Large intestine (tissue), 12 donors: ENCODE measurements around the gene C10orf53. TPM values are rescaled to one million over a fixed set of nuclear protein-coding genes. Genes with fewer than 3 reads are reported as not detected.

ENCODE experiments used
- DNase-seq, 2 donors: peaks; one replicate each; pipeline versions ENCODE4 v3.0.0 to v3.0.0-alpha.2; 2013
- H3K27ac ChIP-seq: one replicate; pipeline ENCODE4 v1.5.1; 2013; ENCODE audit warnings: low read length
- H3K27me3 ChIP-seq: 2 replicates; pipeline ENCODE4 v1.6.1; 2013; ENCODE audit warnings: low read length; ENCODE audit not compliant: control insufficient read depth, insufficient read depth
- H3K36me3 ChIP-seq: 2 replicates; pipeline ENCODE4 v1.6.1; 2013; ENCODE audit warnings: low read length; ENCODE audit not compliant: control insufficient read depth, insufficient read depth
- H3K4me1 ChIP-seq: one replicate; pipeline ENCODE4 v1.6.1; 2013; ENCODE audit warnings: low read length; ENCODE audit not compliant: control insufficient read depth, insufficient read depth
- H3K4me3 ChIP-seq: one replicate; pipeline ENCODE4 v1.5.1; 2013; ENCODE audit warnings: low read length
- H3K9me3 ChIP-seq: one replicate; pipeline ENCODE4 v1.6.1; 2013; ENCODE audit warnings: mild to moderate bottlenecking, low read depth, low read length, moderate library complexity; ENCODE audit not compliant: control insufficient read depth
- WGBS: methylation state at CpG from one replicate; pipeline ENCODE4 v1.1.5; 2013; ENCODE audit warnings: low lambda C conversion rate; ENCODE audit not compliant: insufficient coverage; 5-methylcytosine and 5-hydroxymethylcytosine counted together
- long read RNA-seq, 11 donors: transcript quantifications; one replicate each; lab custom pipeline, GENCODE V29; 2026
- polyA plus RNA-seq: library from polyadenylated mRNA; unstranded; fragments of 120-200 nt; gene quantifications from one replicate; pipeline ENCODE4 v1.2.1, GENCODE V29; 2013

C10orf53 gene, protein sequence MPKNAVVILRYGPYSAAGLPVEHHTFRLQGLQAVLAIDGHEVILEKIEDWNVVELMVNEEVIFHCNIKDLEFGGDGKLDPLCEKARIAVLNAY
- 0.03 TPM for polyA plus RNA-seq
- long read RNA-seq, donor 1 = 0 reads
- long read RNA-seq, donor 2 = 0 reads
- long read RNA-seq, donor 3 = 0 reads
- long read RNA-seq, donor 4 = 0 reads
- long read RNA-seq, donor 5 = 0 reads
- long read RNA-seq, donor 6 = 0 reads
- long read RNA-seq, donor 7 = 0 reads
- long read RNA-seq, donor 8 = 0 reads
- long read RNA-seq, donor 9 = 0 reads
- long read RNA-seq, donor 10 = 0 reads
- long read RNA-seq, donor 11 = 0 reads

DNA sequence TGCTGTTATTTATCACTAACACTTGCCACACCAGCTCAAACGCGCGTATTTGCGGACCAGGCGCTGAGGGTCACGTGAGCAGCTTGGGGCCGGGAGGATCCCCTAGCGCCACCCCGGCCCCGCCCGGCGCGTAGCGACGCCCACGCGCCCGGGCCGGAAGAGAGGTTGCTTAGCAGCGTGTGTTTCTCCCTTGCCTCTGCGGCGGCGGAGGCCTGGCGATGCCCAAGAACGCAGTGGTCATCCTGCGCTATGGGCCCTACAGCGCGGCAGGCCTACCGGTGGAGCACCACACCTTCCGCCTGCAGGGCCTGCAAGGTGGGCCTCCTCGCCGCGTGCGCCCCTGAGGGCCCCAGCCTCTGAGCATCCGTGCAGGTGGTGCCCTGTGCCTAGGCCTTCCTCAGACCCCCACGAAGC lies at the start of gene C10orf53:
C10orf53 (plus strand) TSS at position 172 of the 414 bp plus-strand sequence; CDS start at position 219, 47 bp downstream.
- peak; percentile 79 to 90 for DNase-seq
- Histone ChIP-seq H3K4me3 (peak within 1 kb of the TSS; percentile 23), H3K27ac (no peak within 1 kb of the TSS), H3K9me3 (peaks cover 3% of the 10 kb centered on the region), H3K4me1 (peaks cover 6% of the 10 kb centered on the region), H3K27me3 (peaks cover 27% of the 10 kb centered on the region), H3K36me3 (no peaks in the 10 kb centered on the region)
- WGBS = no CpG with 5 or more reads among the region's 36 CpGs

DNA sequence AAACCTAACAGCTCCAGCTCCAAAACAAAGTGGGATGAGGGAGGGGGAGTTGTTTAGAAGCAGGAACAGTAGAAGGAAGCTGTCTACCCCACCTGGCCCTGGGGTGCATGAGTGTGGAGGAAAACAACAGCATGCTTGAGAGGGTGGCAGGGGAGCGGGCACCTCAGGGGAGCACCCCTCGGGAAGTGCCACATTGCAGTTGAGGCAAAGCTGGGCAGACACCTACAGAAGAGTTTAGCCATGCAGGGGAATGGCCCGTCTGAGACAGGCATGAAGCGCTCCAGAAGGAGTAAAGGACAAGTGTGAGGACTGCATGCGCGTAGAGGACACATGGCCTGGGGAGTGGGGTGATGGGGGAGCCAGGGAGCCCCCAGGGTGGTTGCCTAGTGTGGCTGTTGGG lies 47.5 kb upstream of the C10orf53 start:
- Histone ChIP-seq H3K9me3 (no peaks in the 10 kb centered on the region), H3K4me3 (no peak overlapping the region), H3K36me3 (no peaks in the 10 kb centered on the region), H3K27me3 (peaks cover 11% of the 10 kb centered on the region), H3K4me1 (peaks cover 2% of the 10 kb centered on the region), H3K27ac (no peak overlapping the region)
- WGBS = no CpG with 5 or more reads among the region's 6 CpGs
- DNase-seq = no peak

DNA sequence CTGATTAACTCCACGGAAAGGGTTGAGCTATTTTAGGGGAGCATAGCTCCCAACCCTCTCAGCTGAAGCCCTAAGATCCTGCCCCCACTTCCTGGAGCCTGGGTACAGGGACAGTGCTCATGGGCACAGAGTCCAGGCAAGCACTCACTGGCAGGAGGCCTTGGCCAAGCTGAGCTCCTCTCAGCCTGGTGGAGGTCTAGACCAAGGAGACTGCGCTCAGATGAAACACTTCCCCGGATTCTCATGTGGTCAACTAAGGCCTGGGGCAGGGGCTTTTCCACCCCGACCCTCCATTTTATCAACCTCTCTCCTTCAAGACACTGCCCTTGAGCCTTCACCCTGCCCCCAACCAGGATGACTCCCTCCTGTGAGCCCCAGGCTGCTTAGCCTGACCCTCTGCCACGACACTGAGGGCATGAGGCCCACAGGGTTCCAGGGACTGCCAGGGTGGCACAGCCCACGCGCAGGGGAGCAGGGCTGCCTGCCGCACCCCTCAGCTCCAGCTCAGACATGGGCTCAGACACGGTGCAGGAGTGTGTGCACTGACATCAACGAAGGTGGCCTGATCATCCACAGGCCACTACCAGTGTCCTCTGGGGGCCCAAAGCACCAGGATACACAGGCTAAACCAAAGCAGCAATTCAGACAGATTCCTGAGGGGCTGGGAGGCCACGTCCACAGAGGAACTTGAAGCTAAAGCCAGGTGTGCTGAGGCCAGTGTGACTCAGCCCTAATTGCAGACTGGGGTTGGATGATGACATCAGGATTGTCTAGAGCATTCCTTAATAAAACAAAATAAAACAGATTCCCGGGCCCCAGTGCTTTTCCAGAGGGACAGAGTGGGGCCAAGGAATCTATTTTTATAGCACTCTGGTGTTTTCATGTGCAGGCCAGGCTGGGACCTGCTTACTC lies 46.8 kb upstream of the C10orf53 start:
- Histone ChIP-seq H3K36me3 (no peaks in the 10 kb centered on the region), H3K27ac (no peak overlapping the region), H3K4me1 (peaks cover 2% of the 10 kb centered on the region), H3K9me3 (no peaks in the 10 kb centered on the region), H3K4me3 (no peak overlapping the region), H3K27me3 (peaks cover 14% of the 10 kb centered on the region)
- DNase-seq = no peak
- no CpG with 5 or more reads among the region's 12 CpGs for WGBS

DNA sequence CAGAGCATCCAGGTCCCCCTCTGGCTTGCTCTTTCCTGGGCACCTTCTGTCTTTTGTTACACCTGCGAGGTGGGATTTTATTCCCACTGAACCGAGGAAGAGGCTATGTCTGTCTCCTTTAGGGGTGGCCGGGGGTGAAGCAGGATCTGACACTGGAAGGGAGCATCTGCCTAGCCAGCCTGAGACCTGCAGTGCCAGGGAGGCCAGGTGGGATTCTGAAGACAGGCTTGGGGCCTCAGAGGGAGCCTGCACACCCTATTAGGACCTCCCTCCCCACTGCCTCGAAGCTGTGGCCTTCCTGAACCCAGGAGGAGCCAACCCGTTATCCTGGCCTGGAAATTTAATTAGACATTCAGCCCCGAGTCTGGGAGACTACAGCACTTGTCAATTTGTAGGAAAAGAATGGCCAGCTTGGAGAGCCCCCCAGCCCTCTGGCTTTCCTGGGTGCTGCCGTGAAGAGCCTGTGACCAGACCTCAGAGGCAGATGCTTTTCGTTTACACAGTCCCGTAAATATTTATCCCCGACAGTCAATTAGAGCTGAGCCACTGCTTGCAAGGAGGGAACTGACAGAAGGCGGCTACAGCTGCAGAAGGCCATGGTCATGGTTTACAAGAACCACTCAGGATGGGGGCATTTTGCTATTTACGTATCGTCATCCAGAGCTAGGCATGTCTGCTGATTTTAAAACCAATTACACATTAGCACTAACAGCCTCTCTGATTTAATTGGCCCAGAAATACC lies 46.0 kb upstream of the C10orf53 start:
- Histone ChIP-seq H3K27me3 (peaks cover 14% of the 10 kb centered on the region), H3K4me1 (peaks cover 2% of the 10 kb centered on the region), H3K9me3 (no peaks in the 10 kb centered on the region), H3K4me3 (no peak overlapping the region), H3K36me3 (no peaks in the 10 kb centered on the region), H3K27ac (no peak overlapping the region)
- no CpG with 5 or more reads among the region's 13 CpGs for WGBS
- peak in 1 of 2 donors; percentile 59 for DNase-seq

DNA sequence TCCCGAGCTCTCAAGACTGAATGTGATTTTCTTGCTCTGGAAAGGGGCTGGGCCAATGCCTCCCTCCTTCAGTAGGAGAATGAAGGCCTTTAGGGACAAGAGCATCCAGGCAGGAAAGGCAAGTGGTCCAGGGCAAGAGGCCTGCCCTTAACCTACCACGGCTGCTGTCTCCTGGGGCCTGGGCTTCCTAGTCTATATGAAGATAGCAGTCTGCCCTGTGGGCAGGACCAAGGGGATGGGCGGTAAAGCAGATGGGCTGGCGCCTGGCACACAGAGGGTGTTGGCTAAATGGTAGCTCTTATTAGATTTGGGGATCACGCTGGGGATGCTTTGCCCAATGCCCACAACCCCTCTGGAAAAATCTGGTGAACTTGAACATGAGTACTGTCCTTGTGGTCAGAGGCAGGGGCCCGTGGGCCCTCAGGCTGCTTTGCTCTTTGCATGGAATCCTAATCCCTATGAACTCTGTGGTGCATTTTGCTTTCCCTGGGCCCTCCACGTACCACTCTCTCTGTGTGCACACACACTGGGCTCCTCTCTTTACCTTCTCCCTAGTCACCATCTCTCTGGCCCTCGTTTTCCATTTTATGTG lies 45.3 kb upstream of the C10orf53 start:
- H3K4me1 ChIP-seq = peaks cover 2% of the 10 kb centered on the region

DNA sequence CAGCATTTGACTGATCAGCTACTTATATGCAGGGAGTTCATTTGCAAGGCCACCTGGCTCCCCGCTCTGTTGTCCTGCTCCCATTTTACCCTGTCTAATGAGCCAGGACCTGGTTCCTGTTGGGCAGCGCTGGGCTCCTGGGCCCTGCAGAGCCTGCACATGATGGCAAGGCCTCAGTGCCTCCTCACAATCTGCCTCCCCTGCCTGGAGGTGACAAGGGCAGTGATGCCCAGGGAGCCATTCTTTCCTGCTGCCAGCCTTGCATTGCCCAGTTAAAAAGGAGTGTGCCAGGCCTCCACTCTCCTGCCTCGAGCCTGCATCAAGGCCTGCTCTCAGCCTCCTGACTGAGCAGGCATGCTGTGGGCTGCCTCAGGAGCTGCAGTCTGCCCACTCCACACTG lies 37.1 kb upstream of the C10orf53 start:
- DNase-seq = no peak
- WGBS = no CpG with 5 or more reads among the region's 3 CpGs
- no peak overlapping the region for H3K4me3 ChIP-seq
- no peak overlapping the region for H3K27ac ChIP-seq
- H3K9me3 ChIP-seq = no peaks in the 10 kb centered on the region
- H3K36me3 ChIP-seq = no peaks in the 10 kb centered on the region
- H3K4me1 ChIP-seq = no peaks in the 10 kb centered on the region
- H3K27me3 ChIP-seq = peaks cover 15% of the 10 kb centered on the region

More for the DNA sequence above, 45.3 kb upstream of the C10orf53 start:
- Histone ChIP-seq H3K27me3 (peaks cover 14% of the 10 kb centered on the region), H3K9me3 (no peaks in the 10 kb centered on the region), H3K4me3 (no peak overlapping the region), H3K36me3 (no peaks in the 10 kb centered on the region), H3K27ac (no peak overlapping the region)
- no peak for DNase-seq
- no CpG with 5 or more reads among the region's 8 CpGs for WGBS

DNA sequence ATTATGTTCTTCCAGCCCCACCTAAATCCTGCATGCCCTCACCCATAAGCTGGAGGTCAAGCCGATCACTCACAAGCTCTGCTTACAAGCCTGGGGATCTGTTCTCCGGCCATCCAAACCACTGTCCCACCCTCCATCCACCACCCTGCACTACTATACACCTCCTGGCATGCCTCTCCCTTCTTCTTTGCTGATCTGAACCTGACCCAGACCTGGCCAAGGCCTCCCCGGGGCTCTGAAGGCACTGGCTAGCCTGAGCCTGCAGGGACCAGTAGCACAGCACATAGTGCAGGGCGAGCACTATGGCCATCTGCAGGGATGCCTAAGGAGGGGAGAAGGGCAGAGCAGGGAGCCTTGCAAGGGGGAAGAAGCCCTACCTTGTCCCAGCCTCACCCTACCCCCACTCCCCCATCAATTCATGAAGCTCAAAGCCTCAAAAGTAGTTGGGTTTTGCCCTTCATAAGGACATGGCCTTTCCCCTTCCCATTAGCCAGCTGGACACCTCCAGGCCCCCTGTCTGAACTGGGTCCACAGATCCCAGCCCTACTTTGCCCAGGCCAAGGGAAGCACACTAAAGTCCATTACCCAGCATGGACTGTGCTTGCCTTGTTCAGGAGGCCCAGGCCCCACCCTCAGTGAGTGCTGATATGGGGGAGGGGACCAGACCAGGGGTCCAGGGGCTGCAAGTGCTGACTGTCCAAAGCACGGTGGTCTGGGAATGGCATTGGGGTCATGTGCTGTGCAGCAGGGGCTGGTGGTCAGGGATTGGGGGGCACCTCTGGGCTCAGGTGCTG lies 36.0 kb upstream of the C10orf53 start:
- DNase-seq = no peak
- peaks cover 13% of the 10 kb centered on the region for H3K27me3 ChIP-seq
- H3K9me3 ChIP-seq = no peaks in the 10 kb centered on the region
- H3K4me1 ChIP-seq = no peaks in the 10 kb centered on the region
- H3K36me3 ChIP-seq = no peaks in the 10 kb centered on the region
- no CpG with 5 or more reads among the region's 5 CpGs for WGBS
- H3K27ac ChIP-seq = no peak overlapping the region
- no peak overlapping the region for H3K4me3 ChIP-seq

DNA sequence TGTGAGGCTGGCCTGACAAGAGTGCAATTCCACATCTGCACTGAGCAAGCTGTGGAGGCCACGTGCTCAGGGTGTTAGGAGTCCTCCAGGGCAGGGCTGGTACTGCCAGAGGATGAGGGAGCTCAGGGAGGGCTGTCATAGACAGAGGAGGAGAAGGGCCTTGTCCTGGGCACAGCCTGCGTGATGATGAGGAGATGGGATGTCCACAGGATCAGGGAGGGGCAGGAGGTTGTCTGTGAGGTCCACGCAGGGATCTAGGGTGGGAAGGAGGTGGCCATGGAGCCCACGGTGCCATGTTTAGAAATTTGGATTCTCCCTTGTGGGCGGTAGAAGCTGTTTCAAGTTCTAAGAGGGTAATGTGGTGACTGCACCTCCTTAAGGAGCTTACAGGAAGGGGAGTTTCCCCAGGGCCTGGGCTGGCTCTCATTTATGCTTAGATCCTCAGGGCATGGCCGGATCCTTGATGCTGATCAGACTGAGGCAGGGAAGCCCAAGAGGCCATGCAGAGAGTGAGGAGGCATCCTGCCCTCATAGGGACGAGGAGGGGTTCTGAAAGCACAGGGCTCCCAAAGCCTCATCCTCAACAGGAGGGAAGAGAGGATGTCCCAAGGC lies 35.3 kb upstream of the C10orf53 start:
- no peaks in the 10 kb centered on the region for H3K4me1 ChIP-seq
- no peak for DNase-seq
- no peaks in the 10 kb centered on the region for H3K9me3 ChIP-seq
- H3K27ac ChIP-seq = no peak overlapping the region
- H3K27me3 ChIP-seq = peaks cover 13% of the 10 kb centered on the region
- no peak overlapping the region for H3K4me3 ChIP-seq
- no peaks in the 10 kb centered on the region for H3K36me3 ChIP-seq
- 100% methylated on average over 1 of the region's 7 CpGs for whole genome bisulfite sequencing

DNA sequence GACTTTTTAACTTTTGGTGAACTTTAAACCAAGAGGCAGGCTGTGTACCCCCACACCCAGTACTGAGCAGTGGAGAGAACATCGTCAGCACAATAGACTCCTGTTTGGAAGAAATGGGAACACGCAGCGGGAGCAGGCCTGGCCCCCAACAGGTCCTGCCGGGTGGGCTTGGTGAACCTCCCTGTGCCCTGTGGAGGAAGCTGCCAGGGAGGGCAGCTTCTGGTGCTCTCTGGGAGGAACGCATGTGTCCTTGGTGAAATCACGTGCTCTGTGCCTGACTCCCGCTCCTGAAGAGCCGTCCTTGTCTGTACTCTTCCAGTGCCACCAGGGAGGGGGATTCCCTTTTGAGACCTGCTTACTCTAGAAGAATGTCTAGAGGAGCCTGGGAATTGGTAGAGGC lies 34.0 kb upstream of the C10orf53 start:
- no CpG with 5 or more reads among the region's 8 CpGs for WGBS
- H3K27me3 ChIP-seq = peaks cover 5% of the 10 kb centered on the region
- no peak for DNase-seq

More for the DNA sequence above, 34.0 kb upstream of the C10orf53 start:
- H3K4me3 ChIP-seq = no peak overlapping the region
- no peaks in the 10 kb centered on the region for H3K4me1 ChIP-seq
- no peak overlapping the region for H3K27ac ChIP-seq
- H3K9me3 ChIP-seq = no peaks in the 10 kb centered on the region
- no peaks in the 10 kb centered on the region for H3K36me3 ChIP-seq
